Vagina (tissue), 2 donors: ENCODE measurements around the gene EPSTI1. TPM values are rescaled to one million over a fixed set of nuclear protein-coding genes. Genes with fewer than 3 reads are reported as not detected.

ENCODE experiments used
- DNase-seq, 2 donors: peaks; one replicate each; pipeline ENCODE4 v3.0.0-alpha.2; 2017; ENCODE audit errors: extremely low spot score in 2 of 2
- H3K27ac ChIP-seq: fragments of 200-600 bp; sonication (generic); one replicate; pipeline ENCODE4 v1.5.1; 2019
- H3K27me3 ChIP-seq: fragments of 200-600 bp; sonication (generic); one replicate; pipeline ENCODE4 v1.5.1; 2019
- H3K36me3 ChIP-seq, 2 donors: fragments of 200-600 bp; sonication (generic); one replicate each; pipeline ENCODE4 v1.5.1; 2017 to 2019
- H3K4me1 ChIP-seq: fragments of 200-600 bp; sonication (generic); one replicate; pipeline ENCODE4 v1.5.1; 2019
- H3K4me3 ChIP-seq, 2 donors: fragments of 200-600 bp; sonication (generic); 1 replicate in 1 of 2; 2 replicates in 1 of 2; pipeline ENCODE4 v1.5.1; 2016 to 2019
- H3K9me3 ChIP-seq: fragments of 200-600 bp; sonication (generic); one replicate; pipeline ENCODE4 v1.5.1; 2019
- CTCF ChIP-seq, 3 experiments: fragments of 450-650 bp in 2 of 3; fragments of 200-600 bp in 1 of 3; sonication (generic) in 1 of 3; IDR thresholded peaks; one replicate each; pipeline ENCODE4 v1.5.1; 2017 to 2019; ENCODE audit warnings: antibody characterized with exemption in 3 of 3, mild to moderate bottlenecking in 2 of 3, moderate library complexity in 2 of 3
- POLR2A ChIP-seq, 2 donors: fragments of 450-650 bp; IDR thresholded peaks; one replicate each; pipeline ENCODE4 v1.6.1; 2017; ENCODE audit warnings: antibody characterized with exemption in 2 of 2, mild to moderate bottlenecking in 2 of 2, moderate library complexity in 2 of 2
- POLR2AphosphoS5 ChIP-seq, 2 donors: sonication (generic); formaldehyde crosslinking; IDR thresholded peaks; one replicate each; pipeline ENCODE4 v1.9.0; 2017; ENCODE audit warnings: antibody characterized with exemption in 2 of 2, mild to moderate bottlenecking in 2 of 2, low read depth in 1 of 2; ENCODE audit not compliant: insufficient read depth in 1 of 2
- intact Hi-C: fragments of 100-400 bp; cut with DNase I; formaldehyde crosslinking; loops from one replicate; pipeline ENCODE4 v1.15.1; 2023
- total RNA-seq: library from RNA; depleted of rRNA; stranded (reverse); fragments of >200 nt; gene quantifications from one replicate; pipeline ENCODE4 v1.2.3, GENCODE V29; 2016

Gene EPSTI1
- total RNA-seq, 1 donor from 2014 or later: 4.9 TPM

GRCh38 chr13:42929886-42930535 lies 62.0 kb downstream of the EPSTI1 start:
- DNase-seq: no peak
- no peaks in the 10 kb centered on the region for H3K9me3 ChIP-seq
- H3K36me3 ChIP-seq: no peaks in the 10 kb centered on the region
- intact Hi-C loops: no loop called here
- H3K4me1 ChIP-seq: no peaks in the 10 kb centered on the region
- H3K27me3 ChIP-seq: no peaks in the 10 kb centered on the region
- H3K27ac ChIP-seq: no peak overlapping the region
- no peak overlapping the region for H3K4me3 ChIP-seq
- TF ChIP-seq POLR2AphosphoS5 (IDR thresholded peaks at IDR 0.05; ENCODE audit: insufficient read depth in 1 of 2, low read depth in 1 of 2) (no peak), POLR2A (IDR thresholded peaks at IDR 0.05) (no peak), CTCF (IDR thresholded peaks at IDR 0.05) (no peak)

GRCh38 chr13:42926555-42926954 lies 65.5 kb downstream of the EPSTI1 start:
- Histone ChIP-seq H3K27ac (no peak overlapping the region), H3K27me3 (no peaks in the 10 kb centered on the region), H3K4me3 (no peak overlapping the region), H3K36me3 (no peaks in the 10 kb centered on the region), H3K4me1 (no peaks in the 10 kb centered on the region), H3K9me3 (no peaks in the 10 kb centered on the region)
- intact Hi-C loops: no loop called here
- TF ChIP-seq POLR2A (IDR thresholded peaks at IDR 0.05) (no peak), POLR2AphosphoS5 (IDR thresholded peaks at IDR 0.05; ENCODE audit: insufficient read depth in 1 of 2, low read depth in 1 of 2) (no peak), CTCF (IDR thresholded peaks at IDR 0.05) (no peak)
- no peak for DNase-seq

- Histone ChIP-seq H3K27ac (no peak overlapping the region), H3K36me3 (no peaks in the 10 kb centered on the region), H3K4me3 (no peak overlapping the region), H3K9me3 (no peaks in the 10 kb centered on the region), H3K27me3 (no peaks in the 10 kb centered on the region), H3K4me1 (no peaks in the 10 kb centered on the region)
- intact Hi-C loops: no loop called here
- TF ChIP-seq POLR2AphosphoS5 (IDR thresholded peaks at IDR 0.05; ENCODE audit: insufficient read depth in 1 of 2, low read depth in 1 of 2): no peak
- TF ChIP-seq POLR2A (IDR thresholded peaks at IDR 0.05): no peak
- TF ChIP-seq CTCF (IDR thresholded peaks at IDR 0.05): no peak
- no peak for DNase-seq
Observed at GRCh38 chr13:42926043-42926442, 66.0 kb downstream of the EPSTI1 start.

- Histone ChIP-seq H3K4me3 (no peak overlapping the region), H3K36me3 (no peaks in the 10 kb centered on the region), H3K27ac (no peak overlapping the region), H3K27me3 (no peaks in the 10 kb centered on the region), H3K9me3 (no peaks in the 10 kb centered on the region), H3K4me1 (no peaks in the 10 kb centered on the region)
- DNase-seq: no peak
- no peak for TF ChIP-seq POLR2A (IDR thresholded peaks at IDR 0.05)
- no peak for TF ChIP-seq POLR2AphosphoS5 (IDR thresholded peaks at IDR 0.05; ENCODE audit: insufficient read depth in 1 of 2, low read depth in 1 of 2)
- TF ChIP-seq CTCF (IDR thresholded peaks at IDR 0.05): no peak
- intact Hi-C loops: no loop called here
Observed at GRCh38 chr13:42925626-42926025, 66.4 kb downstream of the EPSTI1 start.

- intact Hi-C loops: no loop called here
- DNase-seq: no peak
- no peak for TF ChIP-seq POLR2A (IDR thresholded peaks at IDR 0.05)
- no peak for TF ChIP-seq POLR2AphosphoS5 (IDR thresholded peaks at IDR 0.05; ENCODE audit: insufficient read depth in 1 of 2, low read depth in 1 of 2)
- TF ChIP-seq CTCF (IDR thresholded peaks at IDR 0.05): no peak
- Histone ChIP-seq H3K27ac (no peak overlapping the region), H3K36me3 (no peaks in the 10 kb centered on the region), H3K4me3 (no peak overlapping the region), H3K9me3 (no peaks in the 10 kb centered on the region), H3K4me1 (no peaks in the 10 kb centered on the region), H3K27me3 (no peaks in the 10 kb centered on the region)
Observed at GRCh38 chr13:42924344-42924743, 67.7 kb downstream of the EPSTI1 start.
